Medulla oblongata (tissue), 1 donor: ENCODE data around the gene ME1.
"Not testable (repeated sequence)": the region's sequence is repeated elsewhere in the genome, so short reads cannot be mapped to it uniquely, and the experiment has no call there.

ENCODE experiments used
- DNase-seq: peaks from one replicate; pipeline ENCODE4 v3.0.0-alpha.2; 2015; ENCODE audit errors: extremely low spot score

Gene ME1

DNA sequence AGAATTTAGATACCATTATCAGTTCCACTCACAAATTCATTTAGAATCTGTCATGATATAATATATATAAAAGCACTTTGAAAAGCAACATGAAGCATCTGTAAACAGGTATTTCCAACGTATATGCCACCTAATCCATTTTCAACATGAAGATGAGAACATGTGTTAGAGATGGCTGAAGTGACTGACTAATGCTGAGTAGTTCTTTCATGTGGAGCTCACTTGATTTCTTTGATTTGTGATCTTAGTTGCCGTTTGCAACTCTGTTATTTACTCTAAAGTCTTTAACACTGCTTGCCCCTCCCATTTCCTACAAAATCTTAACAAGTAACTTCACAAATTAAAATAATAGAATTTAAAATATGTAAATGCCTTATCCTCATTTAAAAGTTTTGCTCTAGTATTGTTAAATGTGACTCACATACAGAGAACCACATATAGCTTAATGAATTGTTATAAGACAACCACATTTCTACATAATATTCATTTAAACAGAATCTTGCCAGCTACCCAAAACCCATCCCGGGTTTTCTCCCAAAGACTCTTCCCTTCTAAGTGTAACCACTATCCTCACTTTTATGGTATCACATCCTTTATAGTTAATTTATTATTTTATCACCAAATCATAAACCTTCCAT, 78.3 kb downstream of the ME1 start:
- DNase-seq = no peak

DNA sequence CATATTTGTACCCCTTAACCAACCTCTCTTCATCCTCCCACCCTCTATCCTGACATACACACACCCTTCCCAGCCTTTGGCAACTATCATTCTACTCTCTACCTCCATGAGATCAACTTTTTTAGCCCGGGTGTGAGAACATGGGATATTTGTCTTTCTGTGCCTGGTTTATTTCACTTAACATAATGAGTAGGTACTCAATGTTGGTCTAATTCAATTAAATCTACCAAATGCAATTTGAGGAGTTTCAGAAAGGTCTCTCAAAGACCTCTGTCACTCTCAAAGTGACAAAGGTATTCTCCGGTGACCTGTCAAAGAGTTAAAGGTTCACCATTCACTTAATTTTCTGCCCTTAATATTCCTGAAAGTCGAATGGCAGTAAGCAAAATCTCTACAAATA, 87.7 kb downstream of the ME1 start:
- no peak for DNase-seq

DNA sequence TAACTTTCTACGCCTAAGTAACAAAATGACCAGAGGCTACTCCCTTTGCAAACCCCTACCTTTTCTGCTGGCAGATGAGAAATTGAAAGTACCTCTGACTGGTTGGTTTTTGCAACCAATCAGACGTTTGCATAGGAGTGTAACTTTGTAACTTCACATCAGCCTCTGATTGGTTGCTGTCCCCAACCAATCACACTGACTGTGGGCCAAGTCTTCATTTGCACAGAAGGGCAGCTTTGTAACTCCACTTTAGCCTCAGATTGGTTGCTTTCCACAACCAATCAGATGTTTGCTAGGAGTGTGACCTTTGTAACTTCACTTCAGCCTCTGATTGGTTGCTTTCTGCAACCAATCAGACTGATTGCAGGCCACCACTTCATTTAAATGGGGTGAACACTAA, 89.1 kb downstream of the ME1 start:
- DNase-seq = no peak

DNA sequence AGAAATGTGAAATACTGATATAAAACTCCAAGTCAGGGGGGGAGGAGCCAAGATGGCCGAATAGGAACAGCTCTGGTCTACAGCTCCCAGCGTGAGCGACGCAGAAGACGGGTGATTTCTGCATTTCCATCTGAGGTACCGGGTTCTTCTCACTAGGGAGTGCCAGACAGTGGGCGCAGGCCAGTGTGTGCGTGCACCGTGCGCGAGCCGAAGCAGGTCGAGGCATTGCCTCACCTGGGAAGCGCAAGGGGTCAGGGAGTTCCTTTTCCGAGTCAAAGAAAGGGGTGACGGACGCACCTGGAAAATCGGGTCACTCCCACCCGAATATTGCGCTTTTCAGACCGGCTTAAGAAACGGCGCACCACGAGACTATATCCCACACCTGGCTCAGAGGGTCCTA, 96.9 kb downstream of the ME1 start:
- DNase-seq = not testable (repeated sequence)

DNA sequence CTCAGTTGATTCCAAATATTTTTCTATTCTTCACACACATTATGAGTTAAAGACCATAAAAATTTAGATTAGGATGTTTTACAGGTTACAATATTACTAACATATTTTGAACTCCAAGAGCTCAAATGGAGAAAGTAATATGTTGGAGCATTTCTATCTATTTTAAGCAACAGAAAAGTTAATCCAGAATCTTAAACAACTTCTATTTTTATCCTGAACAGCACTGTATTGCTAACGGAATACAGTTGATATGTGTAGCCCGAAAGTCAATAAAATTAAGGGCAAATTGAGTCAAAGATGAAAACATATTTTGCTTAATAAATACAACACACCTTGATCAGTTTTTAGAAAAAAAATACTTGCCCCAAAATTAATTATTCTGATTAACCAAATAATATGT, 97.4 kb downstream of the ME1 start:
- no peak for DNase-seq

DNA sequence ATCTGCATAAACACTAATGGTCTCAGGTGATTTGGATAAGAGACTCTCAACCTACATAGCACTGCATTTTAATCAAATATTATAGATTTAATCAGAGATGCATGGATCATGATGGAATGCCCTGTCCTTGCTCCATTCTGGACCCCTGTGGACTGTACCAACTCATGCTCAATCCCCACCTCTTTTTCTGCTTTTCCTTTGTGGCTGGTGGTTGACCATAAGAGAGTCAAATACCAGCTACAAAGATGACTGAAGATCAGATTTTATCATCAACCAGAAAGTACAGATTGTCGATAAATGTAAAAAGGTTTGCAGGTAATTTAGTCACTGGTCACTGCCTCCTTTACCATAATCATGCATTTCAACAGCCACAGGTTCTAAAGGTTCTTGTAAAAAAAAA, 116.2 kb downstream of the ME1 start:
- DNase-seq = no peak

DNA sequence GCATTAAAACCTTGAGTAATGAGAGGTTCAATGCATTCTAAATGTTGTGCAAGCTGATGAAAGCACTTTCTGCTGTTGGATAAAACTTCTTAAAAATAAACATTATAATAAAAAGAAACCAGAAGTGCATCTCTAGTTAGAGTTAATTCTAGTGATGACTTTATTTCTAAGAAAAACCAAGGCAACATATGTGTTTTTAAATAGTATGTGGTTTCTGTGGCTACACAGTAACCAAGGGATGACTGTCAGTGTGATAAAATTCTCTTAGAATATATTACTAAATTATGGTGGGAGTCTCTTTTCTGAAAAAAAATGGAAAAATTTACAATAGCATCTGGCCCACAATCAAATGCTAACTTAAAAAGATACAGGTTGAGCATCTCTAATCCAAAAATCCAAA, 117.0 kb downstream of the ME1 start:
- DNase-seq = no peak

DNA sequence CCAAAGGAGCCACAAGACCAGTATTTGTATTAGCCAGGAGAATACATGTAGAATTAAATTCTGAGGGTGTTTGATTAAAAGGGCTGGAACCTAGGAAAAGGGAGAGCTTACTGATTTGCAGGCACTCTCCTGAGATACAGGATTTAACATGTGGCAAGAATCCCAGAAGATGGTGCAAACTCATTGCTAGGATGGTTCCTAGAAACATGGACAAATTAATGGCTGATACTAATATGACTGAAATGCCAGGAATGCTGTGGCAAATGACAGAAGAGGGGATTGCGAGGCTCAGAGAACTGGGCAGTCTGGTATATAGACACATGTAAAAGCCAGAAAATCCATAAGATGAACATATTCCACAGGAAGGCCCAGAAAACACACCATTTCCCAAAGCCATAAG, 119.6 kb downstream of the ME1 start:
- DNase-seq = no peak

DNA sequence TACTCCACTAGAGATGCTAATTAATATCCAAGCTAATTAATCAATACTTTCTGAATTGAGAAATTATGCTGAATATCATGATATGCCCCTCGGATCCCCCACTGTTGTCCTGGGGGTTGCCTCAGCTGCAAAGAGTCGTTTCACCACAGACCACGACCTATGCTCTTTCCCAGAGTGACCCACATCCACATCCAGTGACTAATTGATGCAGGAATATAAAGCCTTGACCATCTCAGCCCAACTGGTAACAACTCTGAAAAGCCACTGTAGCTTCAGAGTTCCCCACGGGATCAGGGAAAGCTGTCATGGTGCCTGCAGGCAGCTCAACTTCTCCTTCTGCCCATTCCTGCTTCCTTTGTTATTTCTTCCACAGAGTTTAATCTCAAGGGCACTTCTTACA, 120.8 kb downstream of the ME1 start:
- no peak for DNase-seq

DNA sequence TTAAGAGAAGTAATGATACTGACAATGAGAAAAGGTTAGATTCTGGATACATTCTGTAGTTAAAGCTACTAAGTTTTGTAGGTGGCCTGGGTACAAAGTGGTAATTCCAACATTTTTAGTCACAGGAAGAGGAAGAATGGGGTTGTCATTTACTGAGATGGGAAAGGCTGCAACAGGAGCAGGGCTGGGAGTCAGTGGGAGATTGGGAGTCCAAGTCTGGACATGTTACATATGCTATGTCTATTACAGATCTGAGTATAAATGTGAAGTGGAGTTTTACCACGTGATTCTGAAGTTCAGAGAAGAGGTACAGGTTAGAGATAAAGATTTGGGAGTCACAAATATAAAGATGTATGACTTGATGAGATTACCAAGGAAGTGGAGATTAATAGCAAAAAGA, 121.5 kb downstream of the ME1 start:
- no peak for DNase-seq

DNA sequence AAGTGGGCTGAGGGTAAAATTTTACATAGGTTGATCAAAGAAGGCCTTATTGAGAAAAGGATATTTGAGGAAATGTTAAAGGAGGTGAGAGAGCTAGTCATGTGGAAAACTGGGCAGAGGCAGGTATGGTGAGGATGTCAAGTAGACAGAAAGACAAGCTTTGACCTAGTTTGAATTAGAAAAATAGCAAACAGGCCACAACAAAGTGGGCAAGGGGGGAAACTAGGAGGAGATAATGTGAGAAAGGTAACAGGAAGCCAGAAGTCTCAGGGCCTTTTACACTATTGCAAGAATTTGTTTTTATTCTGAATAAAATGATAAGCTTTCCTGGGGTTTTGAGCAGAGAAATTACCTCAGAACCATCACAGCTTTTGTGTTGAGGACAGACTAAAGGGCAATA, 122.0 kb downstream of the ME1 start:
- no peak for DNase-seq

DNA sequence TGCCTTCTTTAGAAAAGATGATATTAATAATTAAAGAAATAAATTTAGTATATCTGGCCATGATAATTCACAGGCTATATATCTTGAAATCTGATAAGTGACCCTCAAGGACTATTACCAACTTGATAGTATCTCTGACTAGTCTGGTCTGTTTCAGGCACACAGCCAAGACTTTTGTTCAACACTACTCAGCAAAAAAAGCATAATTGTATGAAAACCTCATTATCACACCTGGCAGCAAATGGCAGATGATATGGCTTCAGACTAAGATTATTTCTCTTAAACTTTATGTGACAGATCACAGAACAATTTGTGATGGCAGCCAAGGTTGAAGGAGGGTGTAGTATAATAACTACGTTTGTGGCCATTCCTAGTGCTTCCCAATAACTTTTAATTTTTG, 123.0 kb downstream of the ME1 start:
- no peak for DNase-seq

DNA sequence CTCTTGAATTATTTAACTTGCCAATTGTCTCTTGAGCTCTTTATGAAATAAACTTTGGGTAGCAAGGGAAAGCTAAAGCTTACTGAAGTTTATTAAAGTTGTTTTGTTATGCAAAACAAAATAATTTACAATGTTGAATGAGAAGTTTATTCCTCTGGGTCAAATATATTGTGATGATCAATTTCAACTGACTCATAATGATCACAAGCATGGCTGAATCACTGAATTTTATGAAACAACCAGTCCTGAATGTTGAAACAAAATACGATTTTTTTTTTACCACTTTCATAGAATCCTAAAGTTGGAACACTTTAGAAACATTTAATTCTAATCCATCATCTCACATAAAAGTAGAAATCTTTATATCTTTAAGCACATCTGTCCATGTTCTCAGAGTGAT, 127.4 kb downstream of the ME1 start:
- DNase-seq = no peak

DNA sequence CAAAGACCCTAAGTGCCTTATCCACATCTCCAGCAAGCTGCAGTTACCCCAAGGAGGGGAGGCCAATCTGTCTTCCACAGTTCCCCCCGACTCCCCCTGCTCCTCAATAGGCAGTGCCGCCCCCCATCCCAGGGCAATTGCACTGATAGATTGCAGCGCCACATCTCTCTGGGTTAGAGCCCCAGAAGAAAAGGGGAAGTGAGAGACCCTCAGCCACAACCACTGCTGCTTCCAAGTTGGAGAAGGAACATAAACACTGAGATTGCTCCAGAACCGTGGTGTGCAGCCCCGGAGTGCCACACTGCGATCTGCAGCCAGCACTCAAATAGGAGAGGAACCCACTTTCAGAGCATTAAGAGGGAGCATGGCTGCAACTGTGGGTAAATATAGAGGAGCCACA, 136.2 kb downstream of the ME1 start:
- DNase-seq = no peak

DNA sequence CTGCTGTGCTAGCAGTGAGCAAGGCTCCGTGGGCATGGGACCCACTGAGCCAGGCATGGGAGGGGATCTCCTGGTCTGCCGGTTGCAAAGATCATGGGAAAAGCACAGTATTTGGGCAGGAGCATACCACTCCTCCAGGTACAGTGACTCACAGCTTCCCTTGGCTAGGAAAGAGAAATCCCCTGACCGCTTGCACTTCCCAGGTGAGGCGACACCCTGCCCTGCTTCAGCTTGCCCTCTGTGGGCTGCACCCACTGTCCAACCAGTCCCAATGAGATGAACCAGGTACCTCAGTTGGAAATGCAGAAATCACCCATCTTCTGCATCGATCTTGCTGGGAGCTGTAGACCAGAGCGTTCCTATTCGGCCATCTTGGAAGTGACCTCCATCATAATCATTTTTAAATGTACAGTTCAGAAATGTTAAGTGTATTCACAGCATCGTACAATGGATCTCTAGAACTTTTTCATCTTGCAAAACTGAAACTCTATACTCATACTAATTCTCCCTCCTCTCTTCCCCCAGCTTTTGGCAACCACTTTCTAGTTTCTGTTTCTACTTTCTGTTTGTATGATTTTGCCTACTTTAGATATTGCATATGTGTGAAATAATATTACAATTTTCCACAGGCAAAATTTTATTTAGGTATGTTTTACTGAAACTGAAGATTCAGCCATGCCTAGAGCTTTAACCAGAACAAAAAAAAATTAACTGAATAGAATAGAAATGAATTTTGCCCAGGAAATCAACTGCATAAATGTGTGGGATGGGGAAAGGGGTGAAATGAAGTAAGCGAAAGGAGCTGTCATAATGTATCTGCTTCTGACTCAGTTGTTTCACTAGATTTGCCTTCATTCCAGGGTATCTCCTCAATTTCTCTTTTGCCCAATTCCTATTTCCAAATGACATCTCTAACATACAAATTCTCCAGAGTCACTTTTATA, 137.7 kb downstream of the ME1 start:
- DNase-seq = no peak

DNA sequence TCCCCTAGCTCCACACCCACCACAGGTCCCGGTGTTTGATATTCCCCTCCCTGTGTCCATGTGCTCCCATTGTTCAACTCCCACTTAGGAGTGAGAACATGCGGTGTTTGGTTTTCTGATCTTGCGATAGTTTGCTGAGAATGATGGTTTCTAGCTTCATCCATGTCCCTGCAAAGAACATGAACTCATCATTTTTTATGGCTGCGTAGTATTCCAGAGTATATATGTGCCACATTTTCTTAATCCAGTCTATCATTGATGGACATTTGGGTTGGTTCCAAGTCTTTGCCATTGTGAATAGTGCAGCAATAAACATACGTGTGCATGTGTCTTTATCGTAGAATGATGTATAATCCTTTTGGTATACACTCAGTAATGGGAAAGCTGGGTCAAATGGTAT, 143.6 kb downstream of the ME1 start:
- DNase-seq = not testable (repeated sequence)

DNA sequence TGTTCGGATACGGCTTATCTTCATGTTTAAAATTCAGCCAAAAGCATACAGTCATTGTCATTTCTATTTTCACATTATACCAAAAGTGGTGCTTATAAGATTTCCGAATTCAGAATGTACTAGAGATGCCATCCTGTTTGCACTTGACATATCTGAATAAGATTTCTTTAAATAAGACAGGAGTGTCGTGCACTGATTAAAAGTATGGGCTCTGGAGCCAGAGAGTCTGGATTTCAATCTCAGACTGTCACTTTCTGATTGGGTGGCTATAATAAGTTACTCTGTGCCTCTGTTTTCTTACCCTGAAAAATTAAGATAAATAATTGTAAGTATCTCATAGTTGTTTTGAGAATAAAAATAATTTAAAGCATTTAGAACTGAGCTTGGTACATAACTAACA, 144.9 kb downstream of the ME1 start:
- no peak for DNase-seq

DNA sequence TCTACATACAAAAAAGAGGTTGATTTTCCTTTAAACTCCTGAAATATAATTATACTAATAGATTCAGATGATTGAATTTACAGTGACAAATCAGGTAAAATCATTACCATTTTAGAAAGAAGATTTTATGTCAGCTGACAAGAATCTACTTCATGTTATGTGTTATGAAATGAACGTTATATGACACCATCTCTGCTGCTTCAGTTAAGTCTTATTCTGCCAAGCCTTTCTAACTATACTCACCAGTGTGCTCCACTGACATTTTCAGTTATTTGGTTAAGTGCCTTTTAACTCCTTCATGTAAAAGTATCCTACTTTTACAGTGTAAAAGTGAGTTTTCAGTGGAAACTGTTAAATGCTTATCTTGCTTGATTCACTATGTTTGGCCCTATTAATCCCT, 157.3 kb downstream of the ME1 start:
- no peak for DNase-seq

DNA sequence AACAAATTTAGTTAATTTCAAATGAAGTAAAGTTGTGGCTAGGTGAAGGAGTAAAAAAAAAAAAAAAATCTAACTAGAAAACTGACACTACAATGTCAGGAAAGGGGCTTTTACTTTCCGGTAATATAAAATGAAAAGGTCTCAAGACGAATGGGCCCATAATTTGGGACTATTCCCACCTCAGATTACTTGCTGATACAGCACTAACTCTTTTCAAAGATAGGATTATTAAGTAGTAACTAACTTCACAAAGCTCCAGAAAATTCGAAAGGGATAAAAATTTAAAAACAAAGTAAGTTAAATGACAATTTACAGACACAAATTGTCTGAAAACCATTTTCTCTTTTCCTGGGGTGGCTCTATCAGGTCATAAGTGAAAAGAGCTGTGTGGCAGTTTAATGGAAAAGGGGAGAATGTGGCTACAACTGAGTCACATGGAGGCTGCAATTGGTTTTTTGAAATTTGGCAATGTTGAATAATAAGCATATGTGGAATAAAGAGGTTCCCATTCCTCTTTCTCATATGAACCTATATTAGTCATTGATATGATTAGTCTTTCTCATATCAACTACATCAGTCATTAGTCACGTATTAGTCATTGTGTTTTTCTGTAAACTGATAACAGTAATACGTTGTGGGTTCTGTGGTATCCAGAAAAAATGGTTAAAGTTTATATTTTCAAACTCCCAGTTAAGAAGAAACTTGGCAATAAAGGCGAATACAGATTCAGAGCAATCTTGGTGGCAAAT, 159.7 kb downstream of the ME1 start:
- no peak for DNase-seq

DNA sequence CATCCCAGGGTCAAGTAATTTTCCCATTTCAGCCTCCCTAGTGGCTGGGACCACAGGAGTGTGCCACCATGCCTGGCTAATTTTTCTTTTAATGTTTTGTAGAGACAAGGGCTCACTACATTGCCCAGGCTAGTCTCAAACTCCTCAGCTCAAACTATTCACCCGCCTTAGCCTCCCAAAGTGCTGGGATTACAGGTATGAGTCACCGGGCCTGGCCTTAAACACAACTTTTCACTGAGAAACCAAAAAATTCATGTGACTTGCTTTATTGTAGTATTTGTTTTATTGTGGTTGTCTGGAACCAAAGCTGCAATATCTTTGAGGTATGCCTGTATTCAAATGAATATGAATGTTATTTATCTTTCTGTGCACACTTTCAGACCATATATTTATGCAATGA, 165.5 kb downstream of the ME1 start:
- no peak for DNase-seq

DNA sequence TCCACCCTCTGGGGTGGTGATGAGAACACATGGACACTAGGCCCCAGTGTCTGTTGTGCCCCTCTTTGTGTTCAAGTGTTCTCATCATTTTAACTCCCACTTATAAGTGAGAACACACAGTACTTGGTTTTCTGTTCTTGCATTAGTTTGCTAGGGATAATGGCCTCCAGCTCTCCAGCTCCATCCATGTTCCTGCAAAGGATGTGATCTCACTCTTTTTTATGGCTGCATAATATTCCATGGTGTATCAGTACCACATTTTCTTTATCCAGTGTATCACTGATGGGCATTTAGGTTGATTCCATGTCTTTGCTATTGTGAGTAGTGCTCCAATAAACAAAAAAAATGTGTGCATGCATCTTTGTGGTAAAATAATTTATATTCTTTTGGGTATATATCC, 170.3 kb downstream of the ME1 start:
- DNase-seq = no peak

DNA sequence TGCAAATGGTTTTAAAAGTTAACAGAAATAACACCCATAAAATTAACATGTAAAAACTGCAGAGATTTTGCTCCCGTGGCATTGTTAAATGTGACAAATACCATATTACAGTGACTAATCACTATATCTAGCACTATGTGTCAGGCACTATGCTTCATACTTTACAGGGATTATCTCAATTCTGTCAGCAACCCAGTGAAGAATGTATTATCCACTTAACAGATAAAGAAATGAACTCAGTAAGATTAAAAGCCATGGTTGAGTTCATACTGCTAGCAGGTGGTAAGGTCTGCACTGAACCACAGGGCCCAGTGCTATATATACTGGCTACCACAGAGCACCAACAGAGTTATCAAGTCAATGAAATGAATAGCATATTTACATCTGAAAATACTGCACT, 172.3 kb downstream of the ME1 start:
- DNase-seq = no peak

DNA sequence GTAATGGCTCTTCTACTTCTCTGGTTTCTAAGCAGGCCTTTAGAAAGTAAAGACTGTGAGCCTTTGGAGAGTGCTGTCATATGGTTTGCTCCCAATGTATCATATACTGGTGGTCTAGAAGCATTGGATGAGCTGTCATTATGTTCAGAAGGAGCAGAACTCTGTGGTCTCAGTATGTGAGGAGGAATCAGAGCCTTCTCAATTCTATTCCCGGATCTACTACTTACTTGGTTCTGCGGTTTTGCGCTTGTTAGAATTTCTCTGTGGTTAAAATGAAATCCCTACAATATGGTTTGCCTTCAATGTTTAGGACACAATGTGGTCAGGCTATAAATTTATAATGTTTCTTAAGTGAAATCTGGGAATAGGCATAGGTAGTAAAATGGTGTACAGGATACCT, 173.1 kb downstream of the ME1 start:
- no peak for DNase-seq
